Right lung (tissue), 10 donors: Measurements from ENCODE around the gene FRAT2. TPM values are rescaled to one million over a fixed set of nuclear protein-coding genes. Genes with fewer than 3 reads are reported as not detected.

ENCODE experiments used
- DNase-seq, 2 donors: peaks; one replicate each; pipeline ENCODE4 v3.0.0-alpha.2; 2013
- long read RNA-seq, 8 donors: transcript quantifications; one replicate each; lab custom pipeline, GENCODE V29; 2026
- polyA plus RNA-seq, 5 donors: library from polyadenylated mRNA; unstranded; fragments of 120-200 nt; gene quantifications; one replicate each; pipeline versions ENCODE4 v1.2.1 to v1.2.3, GENCODE V29; 2013; ENCODE audit warnings: inconsistent platforms in 1 of 5, low replicate concordance in 1 of 5; ENCODE audit not compliant: insufficient read length in 5 of 5, insufficient read depth in 1 of 5

The FRAT2 gene, protein sequence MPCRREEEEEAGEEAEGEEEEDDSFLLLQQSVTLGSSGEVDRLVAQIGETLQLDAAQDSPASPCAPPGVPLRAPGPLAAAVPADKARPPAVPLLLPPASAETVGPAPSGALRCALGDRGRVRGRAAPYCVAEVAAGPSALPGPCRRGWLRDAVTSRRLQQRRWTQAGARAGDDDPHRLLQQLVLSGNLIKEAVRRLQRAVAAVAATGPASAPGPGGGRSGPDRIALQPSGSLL
- 1 to 10 TPM; 8.0 to 9.5 (median 8.7) TPM for polyA plus RNA-seq
- long read RNA-seq, donor 1, transcript FRAT2-201 (1 exons, 2,213 nt), result major isoform, 24 of 24 reads
- long read RNA-seq, donor 1, partial matches to known transcripts, result 0 of 24 reads
- long read RNA-seq, donor 1, other reads (novel, unspliced or antisense), result 0 of 24 reads
- long read RNA-seq, donor 2, transcript FRAT2-201 (1 exons, 2,213 nt), result major isoform, 15 of 15 reads
- long read RNA-seq, donor 2, partial matches to known transcripts, result 0 of 15 reads
- long read RNA-seq, donor 2, other reads (novel, unspliced or antisense), result 0 of 15 reads
- long read RNA-seq, donor 3, transcript FRAT2-201 (1 exons, 2,213 nt), result major isoform, 12 of 12 reads
- long read RNA-seq, donor 3, partial matches to known transcripts, result 0 of 12 reads
- long read RNA-seq, donor 3, other reads (novel, unspliced or antisense), result 0 of 12 reads
- long read RNA-seq, donor 4, transcript FRAT2-201 (1 exons, 2,213 nt), result major isoform, 12 of 12 reads
- long read RNA-seq, donor 4, partial matches to known transcripts, result 0 of 12 reads
- long read RNA-seq, donor 4, other reads (novel, unspliced or antisense), result 0 of 12 reads
- long read RNA-seq, donor 5, transcript FRAT2-201 (1 exons, 2,213 nt), result major isoform, 27 of 27 reads
- long read RNA-seq, donor 5, partial matches to known transcripts, result 0 of 27 reads
- long read RNA-seq, donor 5, other reads (novel, unspliced or antisense), result 0 of 27 reads
- long read RNA-seq, donor 6, transcript FRAT2-201 (1 exons, 2,213 nt), result major isoform, 22 of 22 reads
- long read RNA-seq, donor 6, partial matches to known transcripts, result 0 of 22 reads
- long read RNA-seq, donor 6, other reads (novel, unspliced or antisense), result 0 of 22 reads
- long read RNA-seq, donor 7, transcript FRAT2-201 (1 exons, 2,213 nt), result major isoform, 26 of 26 reads
- long read RNA-seq, donor 7, partial matches to known transcripts, result 0 of 26 reads
- long read RNA-seq, donor 7, other reads (novel, unspliced or antisense), result 0 of 26 reads
- long read RNA-seq, donor 8, transcript FRAT2-201 (1 exons, 2,213 nt), result major isoform, 11 of 11 reads
- long read RNA-seq, donor 8, partial matches to known transcripts, result 0 of 11 reads
- long read RNA-seq, donor 8, other reads (novel, unspliced or antisense), result 0 of 11 reads

DNA sequence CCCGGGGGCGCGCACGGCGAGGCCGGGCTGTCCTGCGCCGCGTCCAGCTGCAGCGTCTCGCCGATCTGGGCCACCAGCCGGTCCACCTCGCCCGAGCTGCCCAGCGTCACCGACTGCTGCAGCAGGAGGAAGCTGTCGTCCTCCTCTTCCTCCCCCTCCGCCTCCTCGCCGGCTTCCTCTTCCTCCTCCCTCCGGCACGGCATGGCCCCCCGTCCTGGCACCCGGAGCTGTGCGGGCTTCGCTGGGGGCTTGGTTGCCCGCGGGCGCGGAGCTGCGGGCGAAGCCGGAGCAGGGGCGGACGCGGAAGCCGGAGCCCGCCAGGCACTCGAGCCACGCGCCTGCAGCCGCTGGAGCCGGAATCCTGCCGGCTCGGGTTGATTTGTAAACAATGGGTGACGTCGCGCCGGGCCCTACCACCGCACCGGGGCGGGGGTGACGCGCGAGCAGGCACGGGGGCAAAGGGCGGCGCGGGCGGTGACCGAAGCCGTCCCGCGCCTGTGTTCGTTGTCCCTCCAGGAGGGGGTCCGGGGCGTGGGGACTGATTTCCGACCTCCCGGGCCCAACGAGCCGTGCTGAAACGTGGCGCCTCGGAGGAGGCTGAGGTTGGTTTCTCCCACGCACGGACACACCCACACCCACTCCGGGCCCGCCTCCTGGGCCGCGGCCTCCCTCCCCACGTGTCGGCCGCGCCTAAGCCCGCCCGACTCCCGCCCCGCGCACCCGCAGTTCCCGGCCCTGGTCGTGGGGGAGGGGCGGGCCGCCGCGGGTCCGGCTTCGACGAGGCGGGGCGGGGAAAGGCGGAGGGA is at the start of gene FRAT2:
FRAT2 (minus strand) TSS at position 360 of the 806 bp plus-strand sequence; CDS start at position 203, 157 bp downstream.
- DNase-seq, result peak; percentile 95 to 97

DNA sequence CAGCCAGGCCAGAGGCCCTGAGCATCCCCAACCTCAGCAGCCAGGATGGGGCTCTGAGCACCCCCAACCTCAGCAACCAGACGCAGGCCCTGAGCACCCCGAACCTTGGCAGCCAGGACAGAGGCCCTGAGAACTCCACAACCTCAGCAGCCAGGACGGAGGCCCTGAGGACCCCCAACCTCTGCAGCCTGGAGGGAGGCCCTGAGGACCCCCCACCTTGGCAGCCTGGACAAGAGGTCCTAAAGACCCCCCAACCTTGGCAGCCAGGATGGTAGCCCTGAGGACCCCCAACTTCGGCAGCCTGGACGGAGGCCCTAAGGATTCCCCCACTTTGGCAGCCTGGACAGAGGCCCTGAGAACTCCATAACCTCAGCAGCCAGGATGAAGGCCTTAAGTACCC is 49.6 kb upstream of the FRAT2 start:
- no peak for DNase-seq

DNA sequence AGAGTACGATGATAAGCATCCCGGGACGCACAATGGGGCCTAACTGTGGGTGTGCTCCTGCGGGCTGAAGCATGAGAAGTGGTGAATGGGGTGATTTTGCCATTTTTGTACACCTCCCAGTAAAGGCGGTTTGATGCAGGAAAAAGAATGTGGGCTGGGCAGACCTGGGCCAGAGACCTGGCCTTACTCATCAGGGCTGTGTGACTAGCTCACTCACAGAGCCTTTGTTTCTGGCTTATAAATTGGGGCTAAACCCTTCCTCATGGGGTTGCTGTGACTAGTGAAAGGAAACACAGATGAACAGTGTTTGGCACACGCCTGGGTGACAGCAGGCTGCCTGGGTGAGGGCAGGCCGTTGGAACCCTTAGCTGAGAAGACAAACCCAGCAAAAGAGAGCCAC is 48.6 kb upstream of the FRAT2 start:
- DNase-seq, result no peak

DNA sequence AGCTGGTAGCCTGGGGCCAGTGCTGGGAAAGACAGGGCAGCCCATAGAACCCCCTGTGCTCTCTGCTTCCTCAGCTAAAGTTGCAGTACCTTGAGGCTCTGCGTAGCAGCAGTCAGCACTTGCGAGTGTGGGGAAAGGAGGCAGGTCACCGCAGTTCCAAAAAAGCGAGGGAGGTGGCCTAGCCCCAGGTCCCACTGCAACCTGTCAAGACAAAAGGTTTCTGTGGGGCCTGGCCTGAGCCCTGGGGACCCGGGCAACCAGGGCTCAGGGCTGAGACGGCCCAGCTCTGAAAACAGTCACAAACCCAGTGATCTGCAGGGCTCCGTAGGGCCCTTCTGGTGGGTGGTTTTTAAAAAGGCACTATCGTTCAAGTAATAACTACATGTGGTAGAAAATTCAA is 47.1 kb upstream of the FRAT2 start:
- no peak for DNase-seq

DNA sequence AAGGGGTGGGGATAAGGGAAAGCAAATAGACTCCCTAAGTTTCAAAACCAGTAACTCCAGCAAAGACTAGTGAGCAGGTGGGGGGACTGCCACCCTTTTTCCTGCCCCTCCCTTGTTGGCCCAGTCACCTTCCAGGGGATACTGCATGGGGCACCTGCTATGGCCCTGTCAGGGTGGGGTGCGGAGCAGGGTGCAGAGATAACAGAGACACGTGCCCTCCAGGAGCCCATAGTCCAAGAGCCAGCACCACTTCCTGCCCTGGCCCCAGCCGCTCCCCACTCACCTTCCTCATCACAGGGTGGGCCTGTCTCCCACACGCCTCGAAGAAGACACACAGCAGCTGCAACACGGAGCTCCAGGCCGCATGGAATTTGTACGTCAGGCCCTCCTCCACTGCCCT is 46.0 kb upstream of the FRAT2 start:
- DNase-seq, result no peak

DNA sequence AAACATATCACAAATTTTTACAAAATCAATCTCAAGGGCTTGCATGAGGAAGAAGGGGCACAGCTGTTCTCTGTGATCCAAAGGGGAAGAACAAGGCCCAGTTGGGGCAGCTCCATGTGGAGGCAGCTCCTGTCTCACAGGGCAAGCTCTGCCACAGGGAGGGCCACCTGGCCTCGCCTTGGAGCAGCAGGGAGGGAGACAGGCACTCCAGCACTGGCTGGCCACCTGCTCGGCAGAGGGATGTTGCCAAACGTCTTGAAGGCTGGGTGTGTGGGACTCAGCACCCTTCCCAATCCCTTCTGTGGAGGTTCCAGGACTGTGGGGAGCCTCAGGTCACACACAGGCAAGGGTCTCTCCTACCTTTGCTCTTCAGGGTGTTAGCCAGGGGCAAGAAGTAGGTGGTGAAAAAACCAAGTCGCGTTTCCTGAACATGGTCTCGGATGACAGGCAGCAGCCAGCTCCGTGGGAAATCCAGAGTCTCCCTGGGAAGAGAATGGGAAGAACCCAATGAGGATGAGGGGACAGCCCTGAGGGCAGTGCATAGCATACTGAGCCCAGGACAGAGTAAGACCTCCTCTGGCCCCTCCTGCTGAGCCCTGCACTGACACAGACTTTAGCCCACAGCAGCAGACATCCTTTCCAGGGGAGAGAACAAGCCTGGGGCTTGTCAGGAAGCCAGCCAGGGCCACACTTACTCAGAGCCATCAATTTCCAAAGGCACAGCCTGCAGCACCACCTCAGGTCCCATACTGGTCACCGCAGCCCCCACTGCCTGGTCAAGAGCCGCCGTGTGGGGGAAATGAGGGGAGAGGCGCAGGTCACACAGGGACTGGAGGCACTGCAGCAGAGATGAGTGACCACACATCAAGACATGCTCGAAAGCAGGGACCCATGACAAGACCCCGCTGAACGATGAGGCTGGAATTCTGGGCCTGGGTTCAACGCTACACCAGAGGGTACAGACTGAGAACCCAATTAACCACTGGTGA is 44.7 kb upstream of the FRAT2 start:
- DNase-seq, result no peak

DNA sequence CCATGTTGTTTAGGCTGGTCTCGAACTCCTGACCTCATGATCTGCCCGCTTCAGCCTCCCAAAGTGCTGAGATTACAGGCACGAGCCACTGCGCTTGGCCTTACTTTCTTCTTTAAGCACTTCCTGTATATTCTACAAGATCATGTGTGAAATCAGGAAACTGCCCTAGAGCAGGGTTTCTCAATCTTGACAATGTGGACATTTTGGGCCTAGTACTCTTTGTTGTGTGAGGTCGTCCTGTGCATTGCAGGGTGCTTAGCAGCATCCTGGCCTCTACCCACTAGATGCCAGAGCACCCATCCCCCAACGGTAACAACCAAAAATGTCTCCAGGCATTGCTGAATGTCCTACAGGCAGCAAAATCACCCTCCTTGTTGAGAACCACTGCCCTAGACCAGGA is 41.9 kb upstream of the FRAT2 start:
- DNase-seq, result no peak

DNA sequence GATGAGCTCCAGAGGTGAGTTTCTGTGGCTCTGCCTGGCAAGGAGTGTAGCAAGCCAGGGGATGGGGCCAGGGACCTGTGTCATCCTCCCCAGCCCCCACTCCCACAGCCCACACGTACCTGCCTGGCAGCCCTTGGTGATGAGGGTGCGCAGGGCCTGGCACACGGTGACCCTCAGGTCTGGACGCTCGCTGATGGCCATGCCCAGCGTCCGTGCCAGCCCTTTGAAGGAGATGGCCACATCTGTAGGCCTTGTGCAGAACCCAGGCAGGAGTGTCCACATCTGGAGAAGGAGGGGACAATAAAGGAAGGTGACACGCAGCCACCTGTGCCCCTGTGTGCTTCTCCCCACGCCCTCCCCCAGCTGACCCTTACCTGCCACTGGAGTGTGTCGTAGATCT is 38.9 kb upstream of the FRAT2 start:
- no peak for DNase-seq

DNA sequence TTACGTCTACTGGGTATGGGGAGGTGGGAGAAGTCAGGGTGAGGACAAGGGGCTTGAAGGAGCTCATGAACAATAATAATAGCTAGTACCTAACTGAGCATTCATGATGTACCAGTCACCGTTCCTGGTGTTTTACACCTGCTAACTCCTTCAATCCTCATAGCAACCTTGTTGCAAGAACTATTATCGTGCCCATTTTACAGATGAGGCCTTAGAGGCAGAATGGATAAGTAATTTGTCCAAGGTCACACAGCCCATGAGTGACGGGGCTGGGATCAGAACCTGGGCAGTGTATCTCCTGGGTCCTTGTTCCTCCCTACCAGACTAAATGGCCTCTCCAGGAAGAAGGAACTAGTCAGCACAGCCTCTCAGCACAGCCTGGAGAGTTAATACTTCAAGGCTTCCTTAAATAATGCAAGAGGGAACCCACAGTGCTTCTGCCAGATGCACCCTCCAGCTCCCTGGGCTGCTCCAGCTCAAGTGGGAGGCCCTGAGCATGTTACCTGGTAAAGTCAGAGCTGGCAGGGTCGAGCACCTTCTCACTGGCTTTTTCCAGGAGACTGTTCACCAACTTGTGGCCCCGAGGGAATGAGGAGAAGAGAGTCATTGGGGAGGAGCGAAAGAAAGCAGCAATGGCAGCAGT is 37.8 kb upstream of the FRAT2 start:
- peak; percentile 9 to 24 for DNase-seq

DNA sequence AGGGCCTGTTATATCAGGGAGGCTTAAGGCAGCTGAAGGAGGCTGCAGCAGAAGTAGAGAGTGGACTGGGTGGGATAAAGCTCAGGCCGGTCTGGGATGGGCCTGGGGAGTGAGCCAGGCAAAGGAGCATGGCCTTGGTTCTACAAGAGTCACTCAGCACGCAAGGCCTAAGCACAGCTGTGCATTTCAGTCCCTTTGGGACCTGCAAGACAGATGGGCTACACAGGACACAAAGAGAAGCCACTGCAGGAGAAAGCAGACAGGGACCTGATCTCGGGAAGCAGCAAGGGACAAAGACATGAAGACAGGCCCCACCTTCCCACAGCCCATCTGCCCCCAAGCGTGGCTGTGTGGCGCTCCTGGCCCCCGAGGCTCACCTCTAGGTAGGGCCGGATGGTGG is 37.2 kb upstream of the FRAT2 start:
- no peak for DNase-seq

DNA sequence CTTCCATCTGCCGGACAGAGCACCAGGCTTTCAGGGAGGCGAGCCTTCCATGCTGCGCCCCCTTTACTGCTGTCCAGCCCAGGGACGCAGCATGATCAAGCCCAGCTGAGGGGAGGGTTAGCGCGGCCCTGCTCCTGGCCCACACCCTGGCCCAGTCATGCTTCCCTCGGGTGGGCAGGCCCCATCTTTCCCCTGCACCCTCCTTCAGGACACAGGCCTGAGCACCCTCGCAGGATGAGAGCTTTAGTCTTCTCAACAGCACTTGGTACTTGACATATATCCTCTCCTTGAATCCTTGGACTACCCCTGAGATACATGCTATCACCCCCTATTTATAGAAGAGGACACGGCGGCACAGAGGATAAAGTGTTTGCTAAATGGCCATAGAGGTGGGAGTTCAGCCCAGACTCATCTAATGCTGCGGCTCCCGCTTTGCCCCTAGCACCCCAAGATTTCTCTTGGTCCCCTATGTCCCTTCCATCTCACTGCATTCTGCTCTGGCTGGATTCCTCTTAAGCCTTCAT is 32.7 kb upstream of the FRAT2 start:
- no peak for DNase-seq

DNA sequence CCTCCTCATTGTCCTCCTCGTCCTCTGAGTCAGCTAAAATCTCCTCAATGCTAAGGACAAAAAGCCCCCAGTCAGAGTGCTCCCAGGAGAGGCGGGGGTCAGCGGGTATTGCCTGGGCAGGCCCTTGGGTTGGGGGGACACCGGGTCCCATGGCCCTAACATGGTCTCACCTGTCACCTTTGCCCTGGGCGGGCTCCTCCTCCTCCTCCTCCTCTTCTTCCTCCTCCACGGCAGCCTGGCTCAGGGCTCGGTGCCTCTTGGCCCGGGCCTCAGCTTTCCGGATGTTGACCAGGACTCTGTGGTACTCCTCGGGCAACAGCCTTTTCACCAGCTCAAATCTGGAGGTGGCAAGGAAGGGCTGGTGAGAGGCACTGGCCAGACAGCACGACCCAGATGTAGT is 32.0 kb upstream of the FRAT2 start:
- no peak for DNase-seq

DNA sequence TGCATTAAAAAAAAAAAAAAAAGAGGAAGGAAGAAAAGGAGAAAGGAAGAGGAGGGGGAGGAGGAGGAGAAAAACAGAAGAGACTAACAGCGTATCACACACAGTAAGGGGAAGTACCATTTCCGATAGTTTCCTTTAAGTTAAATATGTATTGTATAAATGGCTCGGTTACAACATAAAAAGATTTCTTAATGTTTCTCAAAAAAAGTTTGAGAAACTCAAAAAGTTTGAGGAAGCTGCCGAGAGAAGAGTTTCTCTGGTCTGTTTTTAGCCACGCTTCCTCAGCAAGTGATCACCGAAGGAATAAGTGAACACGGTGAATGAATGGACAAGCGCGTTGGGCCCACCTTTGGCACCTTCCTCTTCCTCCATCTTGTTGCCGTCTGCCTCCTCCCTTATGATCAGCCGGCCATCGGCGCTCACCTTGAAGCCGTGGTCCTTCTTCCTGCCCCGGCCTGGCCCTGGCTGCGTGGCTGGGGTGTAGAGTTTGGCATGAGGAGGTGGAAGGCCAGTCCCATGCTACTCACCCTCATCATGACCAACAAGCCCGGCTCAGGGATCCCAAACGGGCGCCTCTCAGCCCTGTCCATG is 31.3 kb upstream of the FRAT2 start:
- DNase-seq, result no peak

DNA sequence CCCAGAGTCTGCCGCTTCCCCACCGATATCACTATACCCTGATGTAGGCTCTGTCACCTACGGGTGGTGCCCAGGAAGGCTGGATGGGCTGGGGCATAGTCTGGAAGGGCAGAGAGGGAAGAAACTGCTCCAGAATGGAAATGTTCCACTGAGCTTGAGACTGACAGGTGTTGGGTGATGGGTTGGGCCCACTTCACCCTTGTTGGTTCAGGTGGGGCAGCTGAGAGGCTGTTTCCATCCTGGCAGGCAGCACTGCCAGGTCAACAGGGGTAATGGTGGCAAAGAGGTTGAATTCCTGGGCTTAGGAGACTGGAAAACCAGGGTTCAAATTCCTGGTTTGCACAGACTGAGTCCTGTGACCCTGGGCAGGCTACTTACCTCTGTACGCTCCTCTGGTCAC is 28.5 kb upstream of the FRAT2 start:
- no peak for DNase-seq

DNA sequence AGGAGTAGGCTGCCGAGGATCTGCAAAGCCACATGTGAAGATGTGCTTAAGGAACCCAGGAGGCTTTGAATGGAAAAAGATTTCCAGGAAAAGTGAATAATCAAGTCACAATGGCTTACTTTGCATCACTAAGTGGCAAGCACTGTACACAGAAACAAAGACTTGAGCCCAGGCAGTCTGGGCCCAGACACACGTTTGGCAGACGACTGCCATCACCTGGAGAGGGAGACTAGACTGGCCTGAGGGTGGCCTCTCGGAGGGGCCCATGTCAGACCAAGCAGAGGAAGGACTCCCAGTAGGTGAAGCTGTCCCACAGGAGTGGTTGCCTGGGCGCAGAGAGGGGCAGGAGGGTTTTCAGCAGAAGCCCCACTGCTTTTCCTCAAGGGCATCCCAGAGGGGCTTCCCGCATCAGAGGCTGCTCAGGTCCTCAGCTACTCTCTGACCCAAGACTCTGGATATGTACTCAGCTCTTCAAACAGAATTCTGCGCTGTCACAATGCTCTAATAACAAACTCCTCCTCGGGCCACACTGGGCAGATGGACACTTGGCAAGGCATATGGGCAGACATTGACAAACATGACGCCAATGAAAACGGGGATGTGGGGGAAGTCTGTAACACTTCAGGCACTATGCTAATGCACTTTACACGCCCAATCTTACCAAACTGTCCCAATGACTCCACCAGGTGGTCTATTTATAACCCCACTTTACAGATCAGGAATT is 27.9 kb upstream of the FRAT2 start:
- no peak for DNase-seq

DNA sequence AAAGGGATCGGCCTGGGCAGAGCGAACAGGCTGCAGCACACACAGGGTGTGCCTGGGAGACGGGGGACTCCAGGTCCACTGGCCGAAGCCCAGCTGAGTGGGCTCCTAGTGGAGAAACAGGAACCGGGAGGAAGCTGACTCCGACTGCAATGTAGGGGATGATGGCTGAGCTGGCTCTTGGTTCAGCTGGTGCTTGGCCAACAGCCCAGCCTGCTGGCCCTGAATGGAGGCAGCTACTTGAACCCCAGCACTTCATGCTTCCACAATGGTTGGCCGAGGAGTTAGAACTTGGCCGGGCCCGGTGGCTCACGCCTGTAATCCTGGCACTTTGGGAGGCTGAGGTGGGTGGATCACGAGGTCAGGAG is 27.0 kb upstream of the FRAT2 start:
- DNase-seq, result no peak

DNA sequence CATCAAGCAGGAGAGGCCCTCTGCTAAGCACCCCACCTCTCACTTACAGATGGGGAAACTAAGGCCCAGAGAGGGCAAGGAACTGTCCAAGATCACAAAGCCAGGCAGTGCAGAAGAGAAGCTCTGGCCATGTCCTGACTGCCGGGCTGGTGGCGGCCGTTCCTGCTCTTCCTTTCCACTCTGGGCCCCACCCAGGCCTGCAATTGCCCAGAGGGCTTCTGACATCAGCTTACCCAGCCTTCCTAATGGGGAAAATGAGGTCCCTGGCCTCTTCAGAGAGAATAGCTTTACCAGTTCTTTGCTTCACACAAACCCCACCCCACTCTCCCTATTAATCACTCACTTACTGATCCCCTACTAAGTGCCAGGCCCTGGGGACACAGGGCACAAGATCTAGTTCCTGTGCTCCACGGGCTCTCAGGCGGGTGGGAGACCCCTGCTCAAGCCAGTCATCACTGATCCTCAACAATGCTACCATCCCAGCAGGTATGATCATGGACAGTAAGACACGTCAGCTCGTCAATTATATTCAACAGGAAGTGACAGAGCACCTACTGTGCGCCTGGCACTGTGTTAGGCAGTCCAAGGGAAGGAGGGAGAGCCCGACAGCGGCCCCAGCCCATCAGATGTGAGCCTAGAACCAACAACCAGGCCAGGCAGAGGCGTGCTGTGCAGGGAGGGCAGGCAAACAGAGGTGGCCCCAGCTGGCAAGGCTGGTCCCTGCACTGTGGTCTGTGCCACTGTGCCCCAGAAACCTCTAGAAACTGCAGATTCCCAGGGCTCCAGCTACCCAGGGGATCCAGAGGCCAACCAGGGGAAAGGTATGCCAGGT is 26.4 kb upstream of the FRAT2 start:
- DNase-seq, result no peak
